Measurements from ENCODE around the gene ITCH. TPM values are rescaled to one million over a fixed set of nuclear protein-coding genes. Genes with fewer than 3 reads are reported as not detected.

ITCH gene
- total RNA-seq, 1 donor from 2014 or later, result 30.9 TPM

DNA sequence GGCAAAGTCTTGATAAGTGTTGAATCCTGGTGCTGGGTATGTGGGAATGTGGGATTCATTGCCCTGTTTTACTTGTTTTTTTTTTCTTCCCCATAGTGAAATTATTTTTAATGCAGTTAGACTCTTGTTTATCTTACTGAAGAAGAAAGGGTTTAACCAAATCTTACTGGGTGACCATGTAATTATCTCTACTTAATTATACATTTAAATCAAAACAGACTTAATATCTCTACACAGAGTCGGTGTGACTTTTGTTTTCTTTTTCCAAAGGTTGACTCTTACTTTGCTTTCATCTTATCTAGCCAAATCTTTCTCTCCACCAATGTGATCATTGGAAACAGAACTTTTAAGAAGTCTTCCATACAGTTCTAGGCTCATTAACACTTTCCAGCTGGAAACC, 85.4 kb downstream of the ITCH start:
- Histone ChIP-seq H3K27ac (no peak overlapping the region), H3K4me3 (no peak overlapping the region), H3K36me3 (peaks cover 0 to 63% of the 10 kb centered on the region in 2 donors), H3K4me1 (no peaks in the 10 kb centered on the region), H3K9me3 (no peaks in the 10 kb centered on the region), H3K27me3 (no peaks in the 10 kb centered on the region)
- intact Hi-C loops (cut with DNase I), result no loop called here
- no peak for DNase-seq (ENCODE audit: extremely low spot score in 2 of 2)
- TF ChIP-seq POLR2AphosphoS5 (IDR thresholded peaks at IDR 0.05; ENCODE audit: insufficient read depth in 1 of 2, low read depth in 1 of 2) (no peak), POLR2A (IDR thresholded peaks at IDR 0.05) (no peak)

DNA sequence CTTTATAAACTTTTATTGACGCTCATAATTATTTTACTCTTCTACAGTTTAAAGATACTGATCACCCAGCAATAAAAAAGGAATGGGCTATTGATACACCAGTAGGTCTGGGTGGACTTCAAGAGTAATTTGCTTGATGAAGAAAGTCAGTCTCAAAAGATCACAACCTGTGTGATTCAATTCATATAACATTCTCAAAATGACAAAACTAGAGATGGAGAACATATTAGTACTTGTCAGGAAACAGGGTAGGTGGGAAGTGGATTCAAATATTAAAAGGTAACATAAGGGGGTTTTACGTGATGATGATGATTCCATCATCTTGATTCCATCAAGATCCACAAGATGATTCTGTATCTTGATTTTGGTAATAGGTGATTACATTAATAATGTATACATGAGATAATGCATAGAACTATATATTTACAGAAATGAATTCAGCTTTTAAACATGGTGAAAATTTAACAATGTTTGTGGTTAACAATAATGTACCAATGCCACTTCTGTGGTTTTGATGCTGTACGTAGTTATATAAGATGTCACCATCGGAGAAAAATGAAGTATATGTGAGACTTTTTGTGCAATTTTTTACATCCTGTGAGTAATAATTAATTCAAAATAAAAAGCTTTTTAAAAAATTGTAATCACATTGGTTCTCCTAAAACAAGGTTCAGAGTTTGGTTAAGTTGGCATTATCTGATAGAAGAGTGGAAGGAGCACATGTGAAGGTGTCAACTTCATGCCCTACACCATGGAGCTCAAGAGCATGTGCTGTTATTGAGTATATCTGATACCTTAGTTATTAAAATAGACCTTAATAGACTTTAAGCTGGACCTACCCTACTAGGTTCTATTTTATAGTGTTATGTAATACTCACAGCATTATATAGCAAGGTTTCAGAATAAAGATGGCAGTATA, 86.9 kb downstream of the ITCH start:
- Histone ChIP-seq H3K36me3 (peaks cover 0 to 53% of the 10 kb centered on the region in 2 donors), H3K9me3 (no peaks in the 10 kb centered on the region)
- DNase-seq (ENCODE audit: extremely low spot score in 2 of 2), result no peak

DNA sequence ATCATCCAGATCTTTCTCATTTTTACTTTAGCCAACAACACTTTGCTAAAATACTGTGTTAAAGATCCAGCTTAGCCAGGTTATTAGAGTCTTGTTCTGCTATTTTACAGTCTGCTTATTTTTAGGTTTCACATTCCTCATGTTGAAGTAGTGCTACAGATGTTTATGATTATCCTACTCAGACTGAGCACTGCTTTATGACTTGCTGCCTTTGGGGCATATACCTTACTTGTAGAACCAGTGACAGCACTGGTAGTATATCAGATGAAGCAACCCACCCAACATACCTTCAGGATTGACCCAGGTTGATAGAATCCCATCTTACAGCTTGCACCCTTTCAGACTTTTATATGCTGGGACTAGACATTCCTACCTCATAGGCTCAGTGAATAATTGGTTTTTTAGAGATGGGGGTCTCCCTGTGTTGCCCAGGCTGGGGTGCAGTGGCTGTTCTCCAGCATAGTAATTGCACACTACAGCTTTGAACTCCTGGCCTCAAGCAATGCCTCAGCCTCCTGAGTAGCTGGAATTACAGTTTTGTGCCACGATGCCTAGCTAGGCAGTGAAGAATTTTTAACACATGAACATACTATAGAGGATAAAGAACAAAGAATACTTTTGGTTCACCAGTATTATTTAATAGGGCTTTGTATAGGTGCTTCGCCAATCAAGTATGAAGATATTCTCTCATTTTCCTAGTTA, 89.4 kb downstream of the ITCH start:
- H3K27me3 ChIP-seq, result no peaks in the 10 kb centered on the region
- TF ChIP-seq POLR2AphosphoS5 (IDR thresholded peaks at IDR 0.05; ENCODE audit: insufficient read depth in 1 of 2, low read depth in 1 of 2) (no peak), POLR2A (IDR thresholded peaks at IDR 0.05) (no peak)
- TF ChIP-seq, protein P1, sequence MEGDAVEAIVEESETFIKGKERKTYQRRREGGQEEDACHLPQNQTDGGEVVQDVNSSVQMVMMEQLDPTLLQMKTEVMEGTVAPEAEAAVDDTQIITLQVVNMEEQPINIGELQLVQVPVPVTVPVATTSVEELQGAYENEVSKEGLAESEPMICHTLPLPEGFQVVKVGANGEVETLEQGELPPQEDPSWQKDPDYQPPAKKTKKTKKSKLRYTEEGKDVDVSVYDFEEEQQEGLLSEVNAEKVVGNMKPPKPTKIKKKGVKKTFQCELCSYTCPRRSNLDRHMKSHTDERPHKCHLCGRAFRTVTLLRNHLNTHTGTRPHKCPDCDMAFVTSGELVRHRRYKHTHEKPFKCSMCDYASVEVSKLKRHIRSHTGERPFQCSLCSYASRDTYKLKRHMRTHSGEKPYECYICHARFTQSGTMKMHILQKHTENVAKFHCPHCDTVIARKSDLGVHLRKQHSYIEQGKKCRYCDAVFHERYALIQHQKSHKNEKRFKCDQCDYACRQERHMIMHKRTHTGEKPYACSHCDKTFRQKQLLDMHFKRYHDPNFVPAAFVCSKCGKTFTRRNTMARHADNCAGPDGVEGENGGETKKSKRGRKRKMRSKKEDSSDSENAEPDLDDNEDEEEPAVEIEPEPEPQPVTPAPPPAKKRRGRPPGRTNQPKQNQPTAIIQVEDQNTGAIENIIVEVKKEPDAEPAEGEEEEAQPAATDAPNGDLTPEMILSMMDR (IDR thresholded peaks at IDR 0.05), result no peak
- intact Hi-C loops (cut with DNase I), result no loop called here
- no peaks in the 10 kb centered on the region for H3K9me3 ChIP-seq
- H3K36me3 ChIP-seq, result peaks cover 0 to 38% of the 10 kb centered on the region in 2 donors
- no peak overlapping the region for H3K27ac ChIP-seq
- no peak for DNase-seq (ENCODE audit: extremely low spot score in 2 of 2)
- H3K4me1 ChIP-seq, result no peaks in the 10 kb centered on the region
- no peak overlapping the region for H3K4me3 ChIP-seq

More for the DNA sequence above, 86.9 kb downstream of the ITCH start:
- Histone ChIP-seq H3K27me3 (no peaks in the 10 kb centered on the region), H3K4me1 (no peaks in the 10 kb centered on the region), H3K4me3 (no peak overlapping the region), H3K27ac (no peak overlapping the region)
- intact Hi-C loops (cut with DNase I), result no loop called here
- no peak for TF ChIP-seq POLR2A (IDR thresholded peaks at IDR 0.05)
- TF ChIP-seq, protein P1 (IDR thresholded peaks at IDR 0.05), result no peak
- TF ChIP-seq POLR2AphosphoS5 (IDR thresholded peaks at IDR 0.05; ENCODE audit: insufficient read depth in 1 of 2, low read depth in 1 of 2), result no peak

DNA sequence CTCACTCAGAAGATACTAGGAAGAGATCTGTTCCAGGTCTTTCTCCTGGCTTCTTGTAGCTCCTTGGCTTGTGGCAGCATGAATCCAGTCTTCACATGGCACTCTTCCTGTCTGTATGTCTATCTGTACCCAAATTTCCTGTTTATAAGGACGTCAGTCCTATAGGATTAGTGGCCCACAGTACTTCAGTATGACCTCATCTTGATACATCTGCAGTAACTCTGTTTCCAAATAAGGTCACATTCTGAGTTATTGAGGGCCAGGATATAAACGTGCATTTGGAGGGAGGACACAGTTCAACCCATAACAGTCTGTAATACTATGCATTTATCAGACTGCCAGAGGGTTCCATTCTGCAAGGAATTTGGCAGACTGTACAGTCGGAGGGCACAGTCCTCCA, 95.6 kb downstream of the ITCH start:
- Histone ChIP-seq H3K4me1 (no peaks in the 10 kb centered on the region), H3K27me3 (no peaks in the 10 kb centered on the region), H3K9me3 (no peaks in the 10 kb centered on the region), H3K27ac (no peak overlapping the region), H3K4me3 (no peak overlapping the region), H3K36me3 (peaks cover 0 to 40% of the 10 kb centered on the region in 2 donors)
- TF ChIP-seq POLR2AphosphoS5 (IDR thresholded peaks at IDR 0.05; ENCODE audit: insufficient read depth in 1 of 2, low read depth in 1 of 2), result no peak
- TF ChIP-seq, protein P1 (IDR thresholded peaks at IDR 0.05), result no peak
- TF ChIP-seq POLR2A (IDR thresholded peaks at IDR 0.05), result no peak
- DNase-seq (ENCODE audit: extremely low spot score in 2 of 2), result no peak
- intact Hi-C loops (cut with DNase I), result no loop called here

DNA sequence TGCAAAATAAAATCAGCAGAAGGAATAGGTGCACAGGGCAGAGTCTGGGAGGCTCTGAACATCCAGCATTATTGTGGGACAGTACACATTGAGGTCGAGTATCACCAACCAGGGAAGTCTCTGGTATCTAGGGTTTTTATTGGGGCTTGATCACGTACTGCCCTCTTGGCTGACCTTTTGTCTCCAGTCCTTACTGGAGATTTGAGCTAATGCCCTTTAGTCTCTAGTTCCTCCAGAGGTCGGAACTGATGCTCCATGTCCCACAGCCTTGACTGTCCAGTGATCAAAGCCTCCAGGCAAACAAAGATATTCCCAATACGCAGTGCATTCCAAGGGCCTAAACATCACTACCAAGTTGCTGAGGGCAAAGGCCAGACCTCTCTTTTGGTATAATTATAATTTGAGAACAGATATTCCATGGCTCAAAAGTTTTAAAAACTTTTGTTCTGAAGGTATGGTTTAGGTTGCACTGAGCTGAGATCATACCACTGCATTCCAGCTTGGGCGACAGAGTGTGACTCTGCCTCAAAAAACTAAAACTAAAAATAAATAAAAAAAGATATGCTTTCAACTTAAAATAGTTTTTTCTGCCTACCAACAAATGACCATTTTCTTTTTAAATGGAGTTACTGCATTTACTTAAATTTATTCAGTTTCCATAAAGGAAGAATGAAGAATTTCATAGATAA, 96.3 kb downstream of the ITCH start:
- no peak for TF ChIP-seq POLR2AphosphoS5 (IDR thresholded peaks at IDR 0.05; ENCODE audit: insufficient read depth in 1 of 2, low read depth in 1 of 2)
- no peak for TF ChIP-seq POLR2A (IDR thresholded peaks at IDR 0.05)
- TF ChIP-seq, protein P1 (IDR thresholded peaks at IDR 0.05), result no peak
- Histone ChIP-seq H3K9me3 (no peaks in the 10 kb centered on the region), H3K27me3 (no peaks in the 10 kb centered on the region), H3K36me3 (peaks cover 0 to 41% of the 10 kb centered on the region in 2 donors), H3K27ac (no peak overlapping the region), H3K4me3 (no peak overlapping the region), H3K4me1 (no peaks in the 10 kb centered on the region)
- no peak for DNase-seq (ENCODE audit: extremely low spot score in 2 of 2)
- intact Hi-C loops (cut with DNase I), result no loop called here
